Measurements from ENCODE around the gene CEP112. TPM values are rescaled to one million over a fixed set of nuclear protein-coding genes. Genes with fewer than 3 reads are reported as not detected.

CEP112 gene
- total and polyA plus RNA-seq, 2 of the 8 experiments (the other 6 are each of a cell fraction or from before 2014, with no cell fraction given), result 0.62 to 3.1 TPM

GRCh38 chr17:66221755-66222530 is 30.0 kb upstream of the CEP112 start (continued):
- TF ChIP-seq FOSL1 (IDR thresholded peaks at IDR 0.05; ENCODE audit: insufficient read depth, low read depth, low read length), result no peak
- TF ChIP-seq TCF12 (IDR thresholded peaks at IDR 0.05; ENCODE audit: low read depth, low read length), result no peak
- TF ChIP-seq KDM1A (IDR thresholded peaks at IDR 0.05; ENCODE audit: borderline replicate concordance, low read length), result no peak
- no peak for TF ChIP-seq YY1 (IDR thresholded peaks at IDR 0.05; ENCODE audit: low read depth, low read length)
- no peak for TF ChIP-seq CREB1 (IDR thresholded peaks at IDR 0.05)
- TF ChIP-seq MAFK (IDR thresholded peaks at IDR 0.05; ENCODE audit: low read depth, low read length), result no peak

All from H1 (cell line).